RWPE2 (cell line): Measurements from ENCODE around the gene ERH.

Experiments used
- ATAC-seq: fragments of 200-7000 bp; cut with Tn5 transposase; 3 replicates; pipeline ENCODE4 v1.9.1; 2021; ENCODE audit warnings: low read depth
- DNase-seq: peaks from one replicate; pipeline ENCODE4 v3.0.0-alpha.2; 2020; ENCODE audit warnings: low spot score
- H3K27ac ChIP-seq: fragments of 450-650 bp; 2 replicates; pipeline ENCODE4 v1.5.1; 2017; ENCODE audit warnings: mild to moderate bottlenecking; ENCODE audit not compliant: poor library complexity, severe bottlenecking
- H3K27me3 ChIP-seq: fragments of 250-450 bp; sonication (Bioruptor Pico); 2 replicates; pipeline ENCODE4 v1.5.1; 2021; ENCODE audit warnings: mild to moderate bottlenecking, moderate library complexity; ENCODE audit not compliant: insufficient read depth, poor library complexity, severe bottlenecking
- H3K36me3 ChIP-seq: fragments of 250-450 bp; sonication (Bioruptor Pico); 2 replicates; pipeline ENCODE4 v1.5.1; 2020; ENCODE audit warnings: low read depth, mild to moderate bottlenecking, moderate library complexity
- H3K4me1 ChIP-seq: fragments of 250-450 bp; sonication (Bioruptor Pico); 2 replicates; pipeline ENCODE4 v1.5.1; 2021; ENCODE audit warnings: mild to moderate bottlenecking, moderate library complexity; ENCODE audit not compliant: insufficient read depth, poor library complexity, severe bottlenecking
- H3K4me3 ChIP-seq: fragments of 250-450 bp; sonication (Bioruptor Pico); 2 replicates; pipeline ENCODE4 v1.5.1; 2021; ENCODE audit warnings: mild to moderate bottlenecking, moderate library complexity; ENCODE audit not compliant: severe bottlenecking
- H3K9me3 ChIP-seq: fragments of 250-450 bp; sonication (Bioruptor Pico); 2 replicates; pipeline ENCODE4 v1.5.1; 2021; ENCODE audit warnings: mild to moderate bottlenecking, moderate library complexity; ENCODE audit not compliant: severe bottlenecking
- CTCF ChIP-seq: fragments of 450-650 bp; IDR thresholded peaks from one replicate; pipeline ENCODE4 v1.5.1; 2017; ENCODE audit warnings: mild to moderate bottlenecking, moderate library complexity; ENCODE audit not compliant: poor library complexity, severe bottlenecking

ERH gene

GRCh38 chr14:69387311-69387710 is 10.8 kb downstream of the ERH start:
- DNase-seq = no peak
- no peak for ATAC-seq
- TF ChIP-seq CTCF = no peak
- Histone ChIP-seq H3K9me3 (no peaks in the 10 kb centered on the region), H3K4me1 (no peaks in the 10 kb centered on the region), H3K27me3 (no peaks in the 10 kb centered on the region), H3K36me3 (peaks cover 100% of the 10 kb centered on the region), H3K4me3 (no peak overlapping the region), H3K27ac (no peak overlapping the region)

DNA sequence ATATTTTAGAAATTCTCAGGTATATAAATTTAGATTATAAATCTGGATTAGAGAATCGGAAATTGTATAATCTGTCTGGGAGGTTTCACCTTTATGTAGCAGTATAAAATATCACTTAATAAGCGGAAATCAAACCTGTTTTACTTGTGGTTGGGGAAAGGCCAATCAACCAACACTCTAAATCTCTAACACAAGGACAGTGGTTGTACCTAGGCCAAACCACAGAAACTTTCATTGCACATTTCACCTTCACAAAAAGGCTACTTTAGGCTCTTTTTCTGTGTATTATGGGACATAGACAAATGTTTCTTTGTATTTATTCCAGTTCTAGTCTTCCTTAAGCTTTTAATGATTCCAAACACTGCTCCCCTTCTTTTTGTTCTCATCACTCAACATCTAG is 19.8 kb downstream of the ERH start:
- Histone ChIP-seq H3K4me3 (no peak overlapping the region), H3K27ac (no peak overlapping the region), H3K27me3 (no peaks in the 10 kb centered on the region), H3K36me3 (peaks cover 71% of the 10 kb centered on the region), H3K4me1 (no peaks in the 10 kb centered on the region), H3K9me3 (no peaks in the 10 kb centered on the region)
- DNase-seq = no peak
- no peak for ATAC-seq
- no peak for TF ChIP-seq CTCF

DNA sequence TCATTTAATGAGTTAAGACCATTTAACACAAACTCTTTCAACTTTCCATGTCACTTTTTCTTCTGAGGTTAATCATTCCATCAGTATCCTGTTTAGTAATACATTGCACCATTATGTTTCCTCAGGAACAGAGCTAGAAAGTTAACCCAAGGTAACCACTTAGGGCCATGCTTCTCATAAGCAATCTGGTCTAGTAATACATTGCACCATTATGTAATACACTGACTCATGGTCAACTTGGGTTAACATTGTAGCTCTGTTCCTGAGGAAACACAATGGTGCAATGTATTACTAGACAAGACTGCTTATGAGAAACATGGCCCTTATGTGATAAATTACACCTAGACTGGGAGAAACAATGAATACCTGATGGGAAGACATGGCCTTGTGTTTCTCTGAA is 21.7 kb downstream of the ERH start:
- TF ChIP-seq CTCF = no peak
- Histone ChIP-seq H3K4me3 (no peak overlapping the region), H3K27me3 (no peaks in the 10 kb centered on the region), H3K9me3 (no peaks in the 10 kb centered on the region), H3K4me1 (no peaks in the 10 kb centered on the region), H3K36me3 (peaks cover 54% of the 10 kb centered on the region), H3K27ac (no peak overlapping the region)
- DNase-seq (no peak), ATAC-seq (peak; percentile 57)

DNA sequence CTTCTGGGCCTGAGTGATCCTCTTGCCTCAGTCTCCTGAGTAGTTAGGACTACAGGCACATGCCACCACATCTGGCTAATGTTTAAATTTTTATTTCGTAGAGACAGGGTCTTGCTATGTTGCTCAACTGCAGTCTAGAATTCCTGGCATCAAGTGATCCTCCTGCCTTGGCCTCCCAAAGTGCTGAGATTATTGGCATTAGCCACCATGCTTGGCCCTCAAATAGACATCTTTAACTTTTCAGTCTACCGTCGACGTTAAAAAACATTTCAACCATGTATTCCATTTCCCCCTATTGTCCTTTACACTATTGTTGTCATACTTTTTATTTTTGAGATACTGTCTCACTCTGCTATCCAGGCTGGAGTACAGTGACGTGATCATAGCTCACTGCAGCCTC is 22.4 kb downstream of the ERH start:
- Histone ChIP-seq H3K27ac (no peak overlapping the region), H3K9me3 (no peaks in the 10 kb centered on the region), H3K36me3 (peaks cover 47% of the 10 kb centered on the region), H3K4me3 (no peak overlapping the region), H3K4me1 (no peaks in the 10 kb centered on the region), H3K27me3 (no peaks in the 10 kb centered on the region)
- no peak for DNase-seq
- no peak for TF ChIP-seq CTCF
- ATAC-seq = no peak

DNA sequence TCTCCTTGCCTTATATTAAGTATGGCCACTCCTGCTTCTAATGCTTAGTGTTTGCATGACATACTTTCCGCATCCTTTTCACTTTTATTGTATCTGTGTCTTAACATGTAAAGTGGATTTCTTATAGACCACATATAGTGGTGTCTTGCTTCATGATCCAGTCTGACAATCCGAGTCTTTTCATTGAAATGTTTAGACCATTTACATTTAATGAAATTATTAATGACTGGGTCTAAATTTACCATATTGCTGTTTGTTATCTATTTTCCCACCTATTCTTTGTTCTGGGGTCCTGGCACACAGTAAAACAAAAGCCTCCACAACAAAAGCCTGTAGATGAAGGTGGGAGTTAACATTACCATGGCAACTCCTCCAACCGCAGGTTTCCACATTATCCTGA is 22.9 kb downstream of the ERH start:
- Histone ChIP-seq H3K4me3 (no peak overlapping the region), H3K36me3 (peaks cover 42% of the 10 kb centered on the region), H3K4me1 (no peaks in the 10 kb centered on the region), H3K9me3 (no peaks in the 10 kb centered on the region), H3K27me3 (no peaks in the 10 kb centered on the region), H3K27ac (no peak overlapping the region)
- DNase-seq (no peak), ATAC-seq (no peak)
- no peak for TF ChIP-seq CTCF
